22Rv1 (cell line): ENCODE results near the gene KCNQ1.

Source experiments
- H3K27ac ChIP-seq: fragments of 450-650 bp; 2 replicates; pipeline ENCODE4 v1.5.1; 2017
- CTCF ChIP-seq: fragments of 450-650 bp; IDR thresholded peaks from 2 replicates; pipeline ENCODE4 v1.5.1; 2017; ENCODE audit warnings: mild to moderate bottlenecking
- ZFX ChIP-seq: fragments of 450-650 bp; IDR thresholded peaks from 2 replicates; pipeline ENCODE4 v1.6.1; 2017; ENCODE audit warnings: antibody characterized with exemption, borderline replicate concordance

Gene KCNQ1

GRCh38 chr11:2810411-2811205 lies 365.8 kb downstream of the KCNQ1 start:
- no peak overlapping the region for H3K27ac ChIP-seq
- no peak for TF ChIP-seq CTCF
- no peak for TF ChIP-seq ZFX

GRCh38 chr11:2811206-2812091 lies 366.6 kb downstream of the KCNQ1 start:
- TF ChIP-seq ZFX (no peak), CTCF (no peak)
- no peak overlapping the region for H3K27ac ChIP-seq

DNA sequence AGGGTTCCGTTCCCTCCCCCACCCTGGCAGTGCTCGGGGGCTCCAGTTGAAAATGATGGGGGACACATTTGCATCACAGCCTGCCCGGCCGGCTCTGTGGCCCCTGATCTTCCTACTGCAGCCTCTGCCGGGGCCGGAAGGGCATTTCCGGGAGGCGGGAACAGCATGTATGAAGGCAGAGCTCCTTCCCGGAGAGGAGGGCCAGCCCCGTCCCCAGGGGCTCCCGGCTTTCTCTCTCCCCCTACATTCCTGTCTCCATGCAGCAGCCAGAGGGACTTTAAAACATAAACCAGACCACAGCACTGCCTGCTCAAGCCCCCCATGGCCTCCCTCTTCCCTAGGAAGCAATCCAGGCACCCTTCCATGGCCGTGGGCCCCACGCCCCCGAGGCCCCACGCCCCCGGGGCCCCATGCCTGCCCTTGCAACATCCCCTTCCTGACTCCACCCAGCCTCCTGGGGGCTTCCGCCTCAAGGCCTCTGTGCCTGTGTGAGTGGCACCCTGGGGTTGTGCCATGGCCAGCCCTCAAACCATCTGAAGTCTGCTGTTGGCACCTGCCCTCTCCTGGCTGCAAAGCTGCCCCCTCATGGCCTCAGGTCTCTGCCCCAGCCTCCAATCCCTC lies 367.7 kb downstream of the KCNQ1 start:
- TF ChIP-seq ZFX = no peak
- TF ChIP-seq CTCF = no peak
- H3K27ac ChIP-seq = no peak overlapping the region

DNA sequence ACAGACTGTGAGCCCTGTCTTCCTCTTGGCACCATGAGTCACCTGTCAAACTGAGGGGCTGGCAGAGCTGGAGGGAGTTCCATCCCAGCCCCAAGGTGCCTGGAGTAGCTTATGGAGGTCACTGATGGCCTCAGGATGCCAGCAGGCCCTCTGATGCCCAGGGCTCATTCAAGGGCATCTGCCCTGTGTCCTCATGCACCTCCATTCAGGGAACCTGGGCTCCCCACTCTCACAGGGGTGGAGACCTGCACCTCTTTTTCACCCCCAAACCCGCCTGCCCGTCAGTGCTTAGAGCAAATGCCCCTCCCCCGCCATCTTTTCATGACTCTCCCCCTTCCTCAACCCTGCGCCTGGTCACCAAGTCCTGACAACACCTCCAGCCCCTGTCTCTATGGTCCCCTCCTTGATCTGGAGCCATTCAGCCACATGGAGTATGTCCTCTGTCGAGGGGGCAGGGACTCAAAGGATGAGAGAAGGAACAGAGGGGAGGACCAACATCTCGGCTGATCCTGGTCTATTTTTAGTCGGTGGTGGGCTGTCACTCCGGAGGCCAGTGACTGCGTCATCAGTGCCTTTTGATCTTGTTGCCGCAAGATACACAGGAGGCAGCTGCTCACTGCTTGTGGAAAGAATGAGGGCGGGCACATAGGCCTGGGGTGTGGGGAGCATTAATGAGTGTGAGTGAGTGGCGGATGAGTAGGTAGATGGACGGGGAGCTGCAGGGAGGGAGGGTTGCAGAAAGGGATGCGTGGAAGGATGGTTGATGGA lies 368.5 kb downstream of the KCNQ1 start:
- TF ChIP-seq CTCF (no peak), ZFX (no peak)

GRCh38 chr11:2813968-2814367 lies 369.2 kb downstream of the KCNQ1 start:
- TF ChIP-seq CTCF (no peak), ZFX (no peak)

More for the DNA sequence above, 368.5 kb downstream of the KCNQ1 start:
- no peak overlapping the region for H3K27ac ChIP-seq

GRCh38 chr11:2814751-2815150 lies 369.9 kb downstream of the KCNQ1 start:
- H3K27ac ChIP-seq = no peak overlapping the region
- TF ChIP-seq CTCF (no peak), ZFX (no peak)

More at GRCh38 chr11:2813968-2814367, 369.2 kb downstream of the KCNQ1 start:
- no peak overlapping the region for H3K27ac ChIP-seq
